ENCODE measurements around the gene DUS2.

DNA sequence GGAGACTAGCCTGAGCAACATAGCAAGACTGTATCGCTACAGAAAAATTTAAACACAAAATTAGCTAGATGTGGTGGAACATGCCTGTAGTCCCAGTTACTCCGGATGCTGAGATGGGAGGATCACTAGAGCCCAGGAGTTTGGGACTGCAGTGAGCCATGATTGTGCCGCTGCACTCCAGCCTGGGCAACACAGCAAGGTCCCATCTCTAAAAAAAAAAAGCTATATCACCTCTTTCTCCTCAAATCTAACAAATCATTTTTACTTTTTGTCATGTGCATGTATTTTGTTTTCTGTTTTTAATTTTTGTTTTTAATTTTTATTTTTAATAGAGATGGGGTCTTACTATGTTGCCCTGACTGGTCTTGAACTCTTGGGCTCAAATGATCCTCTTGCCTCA lies 5.9 kb downstream of the DUS2 start:
- TF ChIP-seq, protein P1, sequence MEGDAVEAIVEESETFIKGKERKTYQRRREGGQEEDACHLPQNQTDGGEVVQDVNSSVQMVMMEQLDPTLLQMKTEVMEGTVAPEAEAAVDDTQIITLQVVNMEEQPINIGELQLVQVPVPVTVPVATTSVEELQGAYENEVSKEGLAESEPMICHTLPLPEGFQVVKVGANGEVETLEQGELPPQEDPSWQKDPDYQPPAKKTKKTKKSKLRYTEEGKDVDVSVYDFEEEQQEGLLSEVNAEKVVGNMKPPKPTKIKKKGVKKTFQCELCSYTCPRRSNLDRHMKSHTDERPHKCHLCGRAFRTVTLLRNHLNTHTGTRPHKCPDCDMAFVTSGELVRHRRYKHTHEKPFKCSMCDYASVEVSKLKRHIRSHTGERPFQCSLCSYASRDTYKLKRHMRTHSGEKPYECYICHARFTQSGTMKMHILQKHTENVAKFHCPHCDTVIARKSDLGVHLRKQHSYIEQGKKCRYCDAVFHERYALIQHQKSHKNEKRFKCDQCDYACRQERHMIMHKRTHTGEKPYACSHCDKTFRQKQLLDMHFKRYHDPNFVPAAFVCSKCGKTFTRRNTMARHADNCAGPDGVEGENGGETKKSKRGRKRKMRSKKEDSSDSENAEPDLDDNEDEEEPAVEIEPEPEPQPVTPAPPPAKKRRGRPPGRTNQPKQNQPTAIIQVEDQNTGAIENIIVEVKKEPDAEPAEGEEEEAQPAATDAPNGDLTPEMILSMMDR (IDR thresholded peaks at IDR 0.05) = no peak
- TF ChIP-seq POLR2AphosphoS5 (IDR thresholded peaks at IDR 0.05) = no peak
- TF ChIP-seq EP300 (IDR thresholded peaks at IDR 0.05) = no peak
- TF ChIP-seq POLR2A (IDR thresholded peaks at IDR 0.05) = no peak

Data from stomach (tissue), 4 donors.